PC-3 (cell line): ENCODE data around the gene AK8.

Source experiments
- CTCF ChIP-seq: fragments of 300-600 bp; sonication (generic); conservative IDR thresholded peaks from 2 replicates; pipeline ENCODE4 v1.5.1; 2017; ENCODE audit warnings: antibody characterized with exemption, low read depth, mild to moderate bottlenecking, low read length
- EZH2 ChIP-seq: fragments of 300-600 bp; sonication (generic); IDR thresholded peaks from one replicate; pipeline ENCODE4 v1.6.1; 2017; ENCODE audit warnings: antibody characterized with exemption, mild to moderate bottlenecking, low read length; ENCODE audit not compliant: unreplicated experiment

- no peak for TF ChIP-seq EZH2
- TF ChIP-seq CTCF, result no peak
Observed at GRCh38 chr9:132749306-132749705, 128.8 kb downstream of the AK8 start.
